ENCODE data around the gene SFTPB. TPM values are rescaled to one million over a fixed set of nuclear protein-coding genes. Genes with fewer than 3 reads are reported as not detected.

Gene SFTPB
- total RNA-seq, 1 experiment from 2014 or later = not detected

DNA sequence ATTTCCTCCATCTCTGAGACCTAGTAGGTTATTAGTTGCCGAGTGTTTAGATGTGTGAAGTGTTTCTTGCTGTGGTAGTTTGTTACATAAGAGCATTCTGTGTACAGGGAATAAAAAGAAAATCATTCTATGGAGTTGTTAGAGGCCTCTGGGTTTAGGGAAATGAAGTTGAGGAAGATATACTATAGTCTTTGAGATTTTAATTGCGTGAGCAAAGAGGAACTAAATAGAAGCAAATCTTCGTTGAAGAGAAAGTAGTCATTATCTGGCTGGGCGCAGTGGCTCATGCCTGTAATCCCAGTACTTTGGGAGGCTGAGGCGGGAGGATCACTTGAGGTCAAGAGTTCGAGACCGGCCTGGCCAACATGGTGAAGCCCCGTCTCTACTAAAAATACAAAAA is 33.0 kb downstream of the SFTPB start:
- Mint-ChIP-seq H3K4me3 (ENCODE audit: low read depth, unreplicated experiment) (no peak overlapping the region), H3K4me1 (ENCODE audit: low read depth, unreplicated experiment) (no peaks in the 10 kb centered on the region), H3K36me3 (ENCODE audit: insufficient read depth, unreplicated experiment) (peaks cover 64% of the 10 kb centered on the region), H3K27ac (ENCODE audit: unreplicated experiment) (no peak overlapping the region), H3K9me3 (ENCODE audit: low read depth, unreplicated experiment) (no peaks in the 10 kb centered on the region), H3K27me3 (ENCODE audit: unreplicated experiment) (no peaks in the 10 kb centered on the region)
- no TSS peak for BruUV-seq (replicated peaks)
- TF ChIP-seq, protein P1, sequence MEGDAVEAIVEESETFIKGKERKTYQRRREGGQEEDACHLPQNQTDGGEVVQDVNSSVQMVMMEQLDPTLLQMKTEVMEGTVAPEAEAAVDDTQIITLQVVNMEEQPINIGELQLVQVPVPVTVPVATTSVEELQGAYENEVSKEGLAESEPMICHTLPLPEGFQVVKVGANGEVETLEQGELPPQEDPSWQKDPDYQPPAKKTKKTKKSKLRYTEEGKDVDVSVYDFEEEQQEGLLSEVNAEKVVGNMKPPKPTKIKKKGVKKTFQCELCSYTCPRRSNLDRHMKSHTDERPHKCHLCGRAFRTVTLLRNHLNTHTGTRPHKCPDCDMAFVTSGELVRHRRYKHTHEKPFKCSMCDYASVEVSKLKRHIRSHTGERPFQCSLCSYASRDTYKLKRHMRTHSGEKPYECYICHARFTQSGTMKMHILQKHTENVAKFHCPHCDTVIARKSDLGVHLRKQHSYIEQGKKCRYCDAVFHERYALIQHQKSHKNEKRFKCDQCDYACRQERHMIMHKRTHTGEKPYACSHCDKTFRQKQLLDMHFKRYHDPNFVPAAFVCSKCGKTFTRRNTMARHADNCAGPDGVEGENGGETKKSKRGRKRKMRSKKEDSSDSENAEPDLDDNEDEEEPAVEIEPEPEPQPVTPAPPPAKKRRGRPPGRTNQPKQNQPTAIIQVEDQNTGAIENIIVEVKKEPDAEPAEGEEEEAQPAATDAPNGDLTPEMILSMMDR (IDR thresholded peaks at IDR 0.05; ENCODE audit: unreplicated experiment) = no peak
- intact Hi-C loops (cut with micrococcal nuclease; ENCODE audit: unreplicated experiment) = no loop called here
- DNase-seq = no peak
- CTCF ChIA-PET = interaction anchor here (0.6 kb wide), 1 partner anchor 26 kb away, joined by 5 read pairs; no protein-coding TSS in a partner anchor

DNA sequence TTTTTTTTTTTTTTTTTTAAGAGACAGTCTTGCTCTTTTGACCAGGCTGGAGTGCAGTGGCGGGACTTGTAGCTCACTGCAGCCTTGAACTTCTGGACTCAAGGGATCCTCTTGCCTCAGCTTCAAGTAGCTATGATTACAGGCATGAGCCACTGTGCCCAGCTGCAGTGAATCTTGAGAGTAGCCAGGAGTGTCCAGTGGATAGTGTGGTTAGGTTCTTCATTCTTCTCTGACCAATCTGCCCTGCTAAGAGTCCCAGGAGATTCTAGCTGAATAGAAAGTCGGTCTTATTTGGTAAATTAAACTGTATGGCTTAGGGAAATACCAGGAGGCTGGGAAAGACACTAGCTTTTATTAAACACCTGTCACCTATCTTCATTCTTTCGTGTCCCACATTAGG is 36.7 kb downstream of the SFTPB start:
- CTCF ChIA-PET = interaction anchor here (0.7 kb wide), 2 partner anchors 82 to 111 kb away, joined by 5 read pairs; no protein-coding TSS in a partner anchor
- intact Hi-C loops (cut with micrococcal nuclease; ENCODE audit: unreplicated experiment) = no loop called here
- TF ChIP-seq, protein P1 (IDR thresholded peaks at IDR 0.05; ENCODE audit: unreplicated experiment) = no peak
- peaks cover 58% of the 10 kb centered on the region for H3K36me3 Mint-ChIP-seq (ENCODE audit: insufficient read depth, unreplicated experiment)
- H3K27me3 Mint-ChIP-seq (ENCODE audit: unreplicated experiment) = no peaks in the 10 kb centered on the region
- H3K4me3 Mint-ChIP-seq (ENCODE audit: low read depth, unreplicated experiment) = no peak overlapping the region
- no TSS peak for BruUV-seq (replicated peaks)
- H3K4me1 Mint-ChIP-seq (ENCODE audit: low read depth, unreplicated experiment) = no peaks in the 10 kb centered on the region
- no peak for DNase-seq
- H3K27ac Mint-ChIP-seq (ENCODE audit: unreplicated experiment) = no peak overlapping the region
- H3K9me3 Mint-ChIP-seq (ENCODE audit: low read depth, unreplicated experiment) = no peaks in the 10 kb centered on the region

GRCh38 chr2:85628658-85629057 is 39.3 kb downstream of the SFTPB start:
- Mint-ChIP-seq H3K27ac (ENCODE audit: unreplicated experiment) (no peak overlapping the region), H3K36me3 (ENCODE audit: insufficient read depth, unreplicated experiment) (peaks cover 70% of the 10 kb centered on the region), H3K4me3 (ENCODE audit: low read depth, unreplicated experiment) (no peak overlapping the region), H3K27me3 (ENCODE audit: unreplicated experiment) (no peaks in the 10 kb centered on the region), H3K9me3 (ENCODE audit: low read depth, unreplicated experiment) (no peaks in the 10 kb centered on the region), H3K4me1 (ENCODE audit: low read depth, unreplicated experiment) (no peaks in the 10 kb centered on the region)
- TF ChIP-seq, protein P1 (IDR thresholded peaks at IDR 0.05; ENCODE audit: unreplicated experiment) = no peak
- CTCF ChIA-PET = interaction anchor here (1.0 kb wide), 1 partner anchor 9 kb away, joined by 3 read pairs; no protein-coding TSS in a partner anchor
- BruUV-seq (replicated peaks) = no TSS peak
- DNase-seq = no peak
- intact Hi-C loops (cut with micrococcal nuclease; ENCODE audit: unreplicated experiment) = no loop called here

DNA sequence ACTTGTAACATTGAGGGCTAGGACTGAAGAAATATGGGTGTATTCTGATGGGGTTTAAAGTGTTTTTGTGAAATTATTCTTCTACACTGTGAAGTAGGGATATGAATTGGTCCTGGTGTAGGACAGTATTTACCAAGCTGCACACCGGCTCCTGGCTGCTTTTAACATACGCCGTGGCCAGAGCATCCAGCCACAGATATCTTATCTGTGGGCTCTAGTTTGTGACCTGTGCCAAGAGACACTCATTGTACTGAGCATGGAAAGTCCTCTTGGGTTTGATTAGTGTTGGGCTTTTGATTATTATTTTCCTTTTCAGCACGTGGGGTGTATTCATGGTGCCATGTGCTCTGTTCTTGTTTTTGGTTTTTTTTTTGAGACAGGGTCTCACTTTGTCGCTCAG is 44.0 kb downstream of the SFTPB start:
- H3K9me3 Mint-ChIP-seq (ENCODE audit: low read depth, unreplicated experiment) = no peaks in the 10 kb centered on the region
- TF ChIP-seq, protein P1 (IDR thresholded peaks at IDR 0.05; ENCODE audit: unreplicated experiment) = no peak
- BruUV-seq (replicated peaks) = no TSS peak
- DNase-seq = no peak
- CTCF ChIA-PET = no interaction called here
- no peaks in the 10 kb centered on the region for H3K27me3 Mint-ChIP-seq (ENCODE audit: unreplicated experiment)
- intact Hi-C loops (cut with micrococcal nuclease; ENCODE audit: unreplicated experiment) = no loop called here
- H3K4me1 Mint-ChIP-seq (ENCODE audit: low read depth, unreplicated experiment) = no peaks in the 10 kb centered on the region
- no peak overlapping the region for H3K4me3 Mint-ChIP-seq (ENCODE audit: low read depth, unreplicated experiment)
- no peak overlapping the region for H3K27ac Mint-ChIP-seq (ENCODE audit: unreplicated experiment)
- H3K36me3 Mint-ChIP-seq (ENCODE audit: insufficient read depth, unreplicated experiment) = peaks cover 58% of the 10 kb centered on the region

Measured in Calu3 (cell line).